HepG2 (cell line): ENCODE results near the gene L2HGDH. TPM values are rescaled to one million over a fixed set of nuclear protein-coding genes. Genes with fewer than 3 reads are reported as not detected.

Source experiments
- CCAR2 ChIP-seq: fragments of 200-400 bp; formaldehyde crosslinking; optimal IDR thresholded peaks from 2 replicates; pipeline ENCODE3; 2018; ENCODE audit warnings: low read depth, mild to moderate bottlenecking, low read length, moderate library complexity
- EED ChIP-seq: sonication (generic); formaldehyde crosslinking; IDR thresholded peaks from 2 replicates; pipeline ENCODE4 v1.5.0; 2020; ENCODE audit warnings: mild to moderate bottlenecking, missing genetic modification reagents
- FOXJ3 ChIP-seq: sonication (generic); formaldehyde crosslinking; IDR thresholded peaks from 2 replicates; pipeline ENCODE4 v1.4.0; 2020; ENCODE audit warnings: missing genetic modification reagents, mild to moderate bottlenecking, borderline replicate concordance
- GABPA ChIP-seq, 2 experiments: IDR thresholded peaks; 2 replicates each; pipeline ENCODE4 v1.6.1; 2011 to 2016; ENCODE audit warnings: low read depth in 2 of 2, low read length in 1 of 2, missing biosample characterization in 1 of 2, missing genetic modification characterization in 1 of 2
- HMGA1 ChIP-seq: sonication (generic); formaldehyde crosslinking; conservative IDR thresholded peaks from 2 replicates; pipeline ENCODE4 v1.4.0; 2020; ENCODE audit warnings: missing genetic modification reagents
- HOXA3 ChIP-seq: sonication (generic); formaldehyde crosslinking; IDR thresholded peaks from 2 replicates; pipeline ENCODE4 v1.5.0; 2020; ENCODE audit warnings: missing genetic modification reagents
- MATR3 ChIP-seq: sonication (generic); formaldehyde crosslinking; IDR thresholded peaks from 2 replicates; pipeline ENCODE4 v1.4.0; 2020; ENCODE audit warnings: missing genetic modification reagents
- RFXANK ChIP-seq: IDR thresholded peaks from 2 replicates; pipeline ENCODE4 v1.6.1; 2016
- ZBTB21 ChIP-seq: sonication (generic); formaldehyde crosslinking; IDR thresholded peaks from 2 replicates; pipeline ENCODE4 v1.4.0; 2020; ENCODE audit warnings: missing genetic modification reagents
- ZNF101 ChIP-seq: sonication (generic); formaldehyde crosslinking; IDR thresholded peaks from 2 replicates; pipeline ENCODE4 v1.4.0; 2020; ENCODE audit warnings: mild to moderate bottlenecking, low read depth, missing genetic modification reagents, borderline replicate concordance
- ZNF138 ChIP-seq: sonication (generic); formaldehyde crosslinking; IDR thresholded peaks from 2 replicates; pipeline ENCODE4 v1.5.0; 2020; ENCODE audit warnings: mild to moderate bottlenecking, low read depth, missing genetic modification reagents
- ZNF263 ChIP-seq: sonication (generic); formaldehyde crosslinking; IDR thresholded peaks from 2 replicates; pipeline ENCODE4 v1.4.0; 2020; ENCODE audit warnings: missing genetic modification reagents
- ZNF577 ChIP-seq: sonication (generic); formaldehyde crosslinking; IDR thresholded peaks from 2 replicates; pipeline ENCODE4 v1.4.0; 2020; ENCODE audit warnings: mild to moderate bottlenecking, low read depth, missing genetic modification reagents, borderline replicate concordance
- ZNF607 ChIP-seq: sonication (generic); formaldehyde crosslinking; IDR thresholded peaks from 2 replicates; pipeline ENCODE4 v1.5.1; 2020; ENCODE audit warnings: missing genetic modification reagents, mild to moderate bottlenecking, borderline replicate concordance
- ZNF816 ChIP-seq: sonication (generic); formaldehyde crosslinking; IDR thresholded peaks from 2 replicates; pipeline ENCODE4 v1.8.0; 2022; ENCODE audit warnings: missing genetic modification reagents, mild to moderate bottlenecking, borderline replicate concordance
- ZSCAN9 ChIP-seq: IDR thresholded peaks from 2 replicates; pipeline ENCODE4 v1.6.1; 2016; ENCODE audit warnings: borderline replicate concordance
- polyA plus RNA-seq, 8 experiments: library from polyadenylated mRNA; depleted of rRNA in 3 of 8; stranded (reverse) in 7 of 8; unstranded in 1 of 8; fragments of >200 nt; fragmentation: Illumina TruSeq in 4 of 8; extraction: Trizol in 4 of 8; gene quantifications; 2 replicates each; pipeline versions ENCODE4 v1.2.1 to v1.2.3, GENCODE V29; 2011 to 2016; ENCODE audit warnings: low read depth in 4 of 8, missing spikeins in 1 of 8, mixed read lengths in 1 of 8; ENCODE audit not compliant: insufficient read depth in 1 of 8
- total RNA-seq, 5 experiments: library from RNA; depleted of rRNA; stranded (reverse); fragments of >200 nt; fragmentation: Illumina TruSeq; extraction: Trizol; gene quantifications; 2 replicates each; pipeline ENCODE4 v1.2.3, GENCODE V29; 2016; ENCODE audit warnings: low read depth in 1 of 5
- TF ChIP-seq, protein P1 (sequence below): IDR thresholded peaks from 2 replicates; pipeline ENCODE4 v1.6.1; 2012; ENCODE audit warnings: low read depth, low read length, improper control_type of control experiment
- TF ChIP-seq, protein P2 (sequence below): sonication (generic); formaldehyde crosslinking; IDR thresholded peaks from 2 replicates; pipeline ENCODE4 v1.4.0; 2020; ENCODE audit warnings: missing genetic modification reagents, mild to moderate bottlenecking, borderline replicate concordance
- TF ChIP-seq, protein P3 (sequence below): conservative IDR thresholded peaks from 2 replicates; pipeline ENCODE4 v1.6.1; 2018; ENCODE audit warnings: missing genetic modification reagents
- TF ChIP-seq, protein P4 (sequence below), 2 experiments: sonication (generic) in 1 of 2; formaldehyde crosslinking in 1 of 2; IDR thresholded peaks; 2 replicates each; pipeline versions ENCODE4 v1.4.0 to v1.6.1; 2016 to 2020; ENCODE audit warnings: borderline replicate concordance in 1 of 2, low read depth in 1 of 2, mild to moderate bottlenecking in 1 of 2, missing genetic modification reagents in 1 of 2

Gene L2HGDH
- total and polyA plus RNA-seq, 2 of the 13 experiments (the other 11 are each of a cell fraction or from before 2014, with no cell fraction given), result 3.3 to 5.0 TPM

DNA sequence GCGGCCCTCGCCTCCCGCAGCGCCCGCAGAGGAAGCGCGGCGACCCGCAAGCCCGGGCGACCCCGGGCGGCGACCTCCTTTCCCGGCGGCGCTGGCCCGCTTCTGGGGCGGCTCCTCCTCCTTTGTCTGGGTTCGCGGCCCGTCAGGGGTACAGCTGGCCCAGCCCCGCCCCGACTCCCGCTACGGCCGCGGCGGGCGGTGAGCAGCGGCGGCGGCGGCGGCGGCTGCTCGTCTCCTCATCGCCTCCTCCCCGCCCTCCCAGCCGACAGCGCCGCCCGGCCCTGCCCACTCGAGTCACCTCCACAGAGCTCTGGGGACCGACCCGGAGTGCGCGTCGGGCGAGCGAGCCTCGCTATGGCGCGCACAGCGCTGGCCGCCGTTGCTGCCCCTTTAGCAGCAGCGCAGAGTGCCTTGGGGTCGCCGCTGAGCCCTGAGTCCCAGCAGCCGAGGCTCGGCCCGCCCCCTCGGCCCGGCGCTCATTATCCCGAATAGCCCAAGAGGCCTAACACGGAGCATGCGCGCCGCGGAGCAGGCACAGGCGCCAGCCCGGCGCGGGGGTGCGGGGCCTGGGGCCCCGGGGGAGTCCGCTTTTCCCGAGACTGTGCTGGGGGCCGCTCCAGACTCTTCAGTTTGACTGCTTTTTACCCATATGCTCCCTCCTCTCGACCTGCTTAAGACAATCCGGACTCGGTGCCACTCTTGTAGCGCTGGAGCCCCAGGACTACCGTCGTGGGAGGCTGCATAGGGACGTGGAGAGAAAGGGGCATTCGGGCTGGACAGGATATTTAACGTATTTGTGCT lies 80.4 kb downstream of the L2HGDH start, which contains the start of gene SOS2 (continued):
- TF ChIP-seq, protein P1, sequence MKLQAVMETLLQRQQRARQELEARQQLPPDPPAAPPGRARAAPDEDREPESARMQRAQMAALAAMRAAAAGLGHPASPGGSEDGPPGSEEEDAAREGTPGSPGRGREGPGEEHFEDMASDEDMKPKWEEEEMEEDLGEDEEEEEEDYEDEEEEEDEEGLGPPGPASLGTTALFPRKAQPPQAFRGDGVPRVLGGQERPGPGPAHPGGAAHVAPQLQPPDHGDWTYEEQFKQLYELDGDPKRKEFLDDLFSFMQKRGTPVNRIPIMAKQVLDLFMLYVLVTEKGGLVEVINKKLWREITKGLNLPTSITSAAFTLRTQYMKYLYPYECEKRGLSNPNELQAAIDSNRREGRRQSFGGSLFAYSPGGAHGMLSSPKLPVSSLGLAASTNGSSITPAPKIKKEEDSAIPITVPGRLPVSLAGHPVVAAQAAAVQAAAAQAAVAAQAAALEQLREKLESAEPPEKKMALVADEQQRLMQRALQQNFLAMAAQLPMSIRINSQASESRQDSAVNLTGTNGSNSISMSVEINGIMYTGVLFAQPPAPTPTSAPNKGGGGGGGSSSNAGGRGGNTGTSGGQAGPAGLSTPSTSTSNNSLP, result no peak
- TF ChIP-seq RFXANK (CRISPR knock-in tag) (no peak), ZNF607 (CRISPR knock-in tag) (peak; percentile 40; the same call in 1 of the 2 replicates), HMGA1 (CRISPR knock-in tag) (no peak), ZSCAN9 (peak; percentile 31; the same call in 1 of the 2 replicates), HOXA3 (peak; percentile 68), CCAR2 (no peak), ZBTB21 (no peak), EED (CRISPR knock-in tag) (0 out of 2 replicates have a peak, but pooled peaks have one; percentile 61), ZNF263 (CRISPR knock-in tag) (0 out of 2 replicates have a peak, but pooled peaks have one; percentile 26), ZNF816 (no peak; the same call in 1 of the 2 replicates), MATR3 (CRISPR knock-in tag) (no peak), ZNF138 (CRISPR knock-in tag) (peak; percentile 71; the same call in 1 of the 2 replicates), GABPA (IDR thresholded peaks at IDR 0.05; ENCODE audit: low read depth, low read length) (no peak), GABPA (CRISPR knock-in tag; IDR thresholded peaks at IDR 0.05; ENCODE audit: low read depth) (no peak), ZNF577 (CRISPR knock-in tag) (no peak), FOXJ3 (CRISPR knock-in tag) (no peak), ZNF101 (no peak)
- TF ChIP-seq, protein P2, sequence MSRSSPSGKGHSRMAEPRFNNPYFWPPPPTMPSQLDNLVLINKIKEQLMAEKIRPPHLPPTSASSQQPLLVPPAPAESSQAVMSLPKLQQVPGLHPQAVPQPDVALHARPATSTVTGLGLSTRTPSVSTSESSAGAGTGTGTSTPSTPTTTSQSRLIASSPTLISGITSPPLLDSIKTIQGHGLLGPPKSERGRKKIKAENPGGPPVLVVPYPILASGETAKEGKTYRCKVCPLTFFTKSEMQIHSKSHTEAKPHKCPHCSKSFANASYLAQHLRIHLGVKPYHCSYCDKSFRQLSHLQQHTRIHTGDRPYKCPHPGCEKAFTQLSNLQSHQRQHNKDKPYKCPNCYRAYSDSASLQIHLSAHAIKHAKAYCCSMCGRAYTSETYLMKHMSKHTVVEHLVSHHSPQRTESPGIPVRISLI, result no peak
- TF ChIP-seq, protein P3, sequence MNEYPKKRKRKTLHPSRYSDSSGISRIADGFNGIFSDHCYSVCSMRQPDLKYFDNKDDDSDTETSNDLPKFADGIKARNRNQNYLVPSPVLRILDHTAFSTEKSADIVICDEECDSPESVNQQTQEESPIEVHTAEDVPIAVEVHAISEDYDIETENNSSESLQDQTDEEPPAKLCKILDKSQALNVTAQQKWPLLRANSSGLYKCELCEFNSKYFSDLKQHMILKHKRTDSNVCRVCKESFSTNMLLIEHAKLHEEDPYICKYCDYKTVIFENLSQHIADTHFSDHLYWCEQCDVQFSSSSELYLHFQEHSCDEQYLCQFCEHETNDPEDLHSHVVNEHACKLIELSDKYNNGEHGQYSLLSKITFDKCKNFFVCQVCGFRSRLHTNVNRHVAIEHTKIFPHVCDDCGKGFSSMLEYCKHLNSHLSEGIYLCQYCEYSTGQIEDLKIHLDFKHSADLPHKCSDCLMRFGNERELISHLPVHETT (CRISPR knock-in tag), result peak; percentile 57; the same call in 1 of the 2 replicates
- TF ChIP-seq, protein P4, sequence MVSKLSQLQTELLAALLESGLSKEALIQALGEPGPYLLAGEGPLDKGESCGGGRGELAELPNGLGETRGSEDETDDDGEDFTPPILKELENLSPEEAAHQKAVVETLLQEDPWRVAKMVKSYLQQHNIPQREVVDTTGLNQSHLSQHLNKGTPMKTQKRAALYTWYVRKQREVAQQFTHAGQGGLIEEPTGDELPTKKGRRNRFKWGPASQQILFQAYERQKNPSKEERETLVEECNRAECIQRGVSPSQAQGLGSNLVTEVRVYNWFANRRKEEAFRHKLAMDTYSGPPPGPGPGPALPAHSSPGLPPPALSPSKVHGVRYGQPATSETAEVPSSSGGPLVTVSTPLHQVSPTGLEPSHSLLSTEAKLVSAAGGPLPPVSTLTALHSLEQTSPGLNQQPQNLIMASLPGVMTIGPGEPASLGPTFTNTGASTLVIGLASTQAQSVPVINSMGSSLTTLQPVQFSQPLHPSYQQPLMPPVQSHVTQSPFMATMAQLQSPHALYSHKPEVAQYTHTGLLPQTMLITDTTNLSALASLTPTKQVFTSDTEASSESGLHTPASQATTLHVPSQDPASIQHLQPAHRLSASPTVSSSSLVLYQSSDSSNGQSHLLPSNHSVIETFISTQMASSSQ (IDR thresholded peaks at IDR 0.05; ENCODE audit: low read depth), result no peak
- TF ChIP-seq, protein P4 (CRISPR knock-in tag; IDR thresholded peaks at IDR 0.05; ENCODE audit: borderline replicate concordance), result peak; percentile 62; the same call in 1 of the 2 replicates
